Prostate gland (tissue), 2 donors: ENCODE data around the gene TMEM41A.

Source experiments
- POLR2A ChIP-seq: fragments of 450-650 bp; IDR thresholded peaks from one replicate; pipeline ENCODE4 v1.6.1; 2016; ENCODE audit warnings: antibody characterized with exemption, mild to moderate bottlenecking
- POLR2AphosphoS5 ChIP-seq: sonication (generic); formaldehyde crosslinking; IDR thresholded peaks from one replicate; pipeline ENCODE4 v1.6.1; 2017; ENCODE audit warnings: antibody characterized with exemption
- TF ChIP-seq, protein P1 (sequence below), 4 experiments: fragments of 200-600 bp in 2 of 4; fragments of 450-650 bp in 2 of 4; sonication (generic) in 2 of 4; IDR thresholded peaks; 1 replicate in 3 of 4; 2 replicates in 1 of 4; pipeline ENCODE4 v1.5.1; 2016 to 2019; ENCODE audit warnings: antibody characterized with exemption in 4 of 4, mild to moderate bottlenecking in 2 of 4, moderate library complexity in 2 of 4

DNA sequence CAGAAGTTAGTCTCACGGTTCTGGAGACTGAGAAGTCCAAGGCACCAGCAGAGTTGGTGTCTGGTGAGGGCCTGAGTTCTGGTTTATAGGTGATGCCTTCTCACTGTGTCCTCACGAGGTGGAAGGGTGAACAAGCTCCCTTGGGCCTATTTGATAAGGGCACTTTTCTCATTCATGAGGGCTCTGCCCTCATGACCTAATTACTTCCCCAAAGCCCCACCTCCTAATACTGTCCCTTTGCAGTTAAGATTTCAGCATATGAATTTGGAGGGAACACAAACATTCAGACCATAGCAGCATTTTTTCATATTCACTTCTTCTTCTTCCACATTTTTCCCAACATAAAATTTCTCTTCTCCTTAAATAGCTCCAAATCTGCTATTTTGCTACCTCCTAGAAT is 41.5 kb downstream of the TMEM41A start:
- TF ChIP-seq POLR2A, result no peak
- TF ChIP-seq, protein P1, sequence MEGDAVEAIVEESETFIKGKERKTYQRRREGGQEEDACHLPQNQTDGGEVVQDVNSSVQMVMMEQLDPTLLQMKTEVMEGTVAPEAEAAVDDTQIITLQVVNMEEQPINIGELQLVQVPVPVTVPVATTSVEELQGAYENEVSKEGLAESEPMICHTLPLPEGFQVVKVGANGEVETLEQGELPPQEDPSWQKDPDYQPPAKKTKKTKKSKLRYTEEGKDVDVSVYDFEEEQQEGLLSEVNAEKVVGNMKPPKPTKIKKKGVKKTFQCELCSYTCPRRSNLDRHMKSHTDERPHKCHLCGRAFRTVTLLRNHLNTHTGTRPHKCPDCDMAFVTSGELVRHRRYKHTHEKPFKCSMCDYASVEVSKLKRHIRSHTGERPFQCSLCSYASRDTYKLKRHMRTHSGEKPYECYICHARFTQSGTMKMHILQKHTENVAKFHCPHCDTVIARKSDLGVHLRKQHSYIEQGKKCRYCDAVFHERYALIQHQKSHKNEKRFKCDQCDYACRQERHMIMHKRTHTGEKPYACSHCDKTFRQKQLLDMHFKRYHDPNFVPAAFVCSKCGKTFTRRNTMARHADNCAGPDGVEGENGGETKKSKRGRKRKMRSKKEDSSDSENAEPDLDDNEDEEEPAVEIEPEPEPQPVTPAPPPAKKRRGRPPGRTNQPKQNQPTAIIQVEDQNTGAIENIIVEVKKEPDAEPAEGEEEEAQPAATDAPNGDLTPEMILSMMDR (IDR thresholded peaks at IDR 0.05), result no peak
- TF ChIP-seq POLR2AphosphoS5, result no peak
